Activated T-helper 1 cell treated with anti-CD3 and anti-CD28 coated beads, Interleukin-12 subunit alpha, Interleukin-12 subunit beta, Interleukin-2, Interleukin-4 antibody, amounts not matched to agents 30 ng/mL and 10 ng/mL and 1 ng/mL, durations not matched to agents 14 hours and 24 hours and 36 hours (primary cell): Measurements from ENCODE around the gene APLP2. TPM values are rescaled to one million over a fixed set of nuclear protein-coding genes. Genes with fewer than 3 reads are reported as not detected.
A peak's percentile ranks its signal among the peaks of the same experiment; 100 is the strongest.
"Not testable (repeated sequence)": the region's sequence is repeated elsewhere in the genome, so short reads cannot be mapped to it uniquely, and the experiment has no call there.

Experiments used
- DNase-seq: peaks from one replicate; pipeline ENCODE4 v3.0.0; 2021; ENCODE audit warnings: low spot score
- H3K27ac Mint-ChIP-seq: one replicate; pipeline ENCODE4 v1.8.0; 2021; ENCODE audit warnings: mild to moderate bottlenecking, mixed read lengths
- H3K27me3 Mint-ChIP-seq: one replicate; pipeline ENCODE4 v1.8.0; 2022; ENCODE audit warnings: mild to moderate bottlenecking, moderate library complexity, mixed read lengths; ENCODE audit not compliant: insufficient read depth
- H3K36me3 Mint-ChIP-seq: one replicate; pipeline ENCODE4 v1.8.0; 2021; ENCODE audit warnings: low read depth, mixed read lengths
- H3K4me1 Mint-ChIP-seq: one replicate; pipeline ENCODE4 v1.8.0; 2021; ENCODE audit warnings: low read depth, mixed read lengths
- H3K4me3 Mint-ChIP-seq: one replicate; pipeline ENCODE4 v1.8.0; 2021; ENCODE audit warnings: mild to moderate bottlenecking, moderate library complexity, mixed read lengths
- H3K9me3 Mint-ChIP-seq: one replicate; pipeline ENCODE4 v1.8.0; 2021; ENCODE audit warnings: mixed read lengths
- intact Hi-C: fragments of 100-400 bp; cut with micrococcal nuclease; formaldehyde crosslinking; loops from one replicate; pipeline ENCODE4 v1.15.1; 2024
- total RNA-seq: library from RNA; stranded (reverse); gene quantifications from 2 replicates; pipeline ENCODE4 v1.2.3, GENCODE V29; 2022

APLP2 gene
- total RNA-seq = 47.0 and 47.8 TPM in 2 replicates

GRCh38 chr11:130069659-130070108 lies at the start of gene APLP2:
Gene APLP2 (plus strand): TSS chr11:130069894. CDS start chr11:130069978, 84 bp downstream.
- Mint-ChIP-seq H3K9me3 (no peaks in the 10 kb centered on the region), H3K27me3 (peaks cover 25% of the 10 kb centered on the region), H3K27ac (peak within 1 kb of the TSS; percentile 89), H3K36me3 (peaks cover 6% of the 10 kb centered on the region), H3K4me3 (peak within 1 kb of the TSS; percentile 94), H3K4me1 (peaks cover 17% of the 10 kb centered on the region)
- intact Hi-C loops = loop anchor here (1.0 to 5.0 kb wide), 11 partner anchors 49 to 848 kb away; partner anchors contain the start of genes NFRKB, SNX19, TMEM45B and ZBTB44
- peak; percentile 96 for DNase-seq

- H3K36me3 Mint-ChIP-seq = no peaks in the 10 kb centered on the region
- H3K9me3 Mint-ChIP-seq = no peaks in the 10 kb centered on the region
Observed at GRCh38 chr11:130020323-130020722, 49.4 kb upstream of the APLP2 start.

GRCh38 chr11:130021606-130022005 lies 48.1 kb upstream of the APLP2 start:
- H3K27ac Mint-ChIP-seq, H3K9me3 Mint-ChIP-seq, H3K27me3 Mint-ChIP-seq, H3K36me3 Mint-ChIP-seq, intact Hi-C loops, DNase-seq, H3K4me3 Mint-ChIP-seq, H3K4me1 Mint-ChIP-seq: not testable (repeated sequence)

More at GRCh38 chr11:130020323-130020722, 49.4 kb upstream of the APLP2 start:
- H3K27me3 Mint-ChIP-seq = peaks cover 6% of the 10 kb centered on the region
- intact Hi-C loops = no loop called here
- H3K4me3 Mint-ChIP-seq = no peak overlapping the region
- no peak overlapping the region for H3K27ac Mint-ChIP-seq
- no peak for DNase-seq
- no peaks in the 10 kb centered on the region for H3K4me1 Mint-ChIP-seq

- Mint-ChIP-seq H3K9me3 (no peaks in the 10 kb centered on the region), H3K27ac (no peak overlapping the region), H3K4me3 (no peak overlapping the region), H3K27me3 (peaks cover 6% of the 10 kb centered on the region), H3K4me1 (no peaks in the 10 kb centered on the region), H3K36me3 (no peaks in the 10 kb centered on the region)
- intact Hi-C loops = no loop called here
- no peak for DNase-seq
Observed at GRCh38 chr11:130022799-130023198, 46.9 kb upstream of the APLP2 start.

GRCh38 chr11:130023204-130023603 lies 46.5 kb upstream of the APLP2 start:
- no peak overlapping the region for H3K27ac Mint-ChIP-seq
- no peaks in the 10 kb centered on the region for H3K9me3 Mint-ChIP-seq
- H3K36me3 Mint-ChIP-seq = no peaks in the 10 kb centered on the region

GRCh38 chr11:130024361-130024760 lies 45.3 kb upstream of the APLP2 start:
- H3K36me3 Mint-ChIP-seq = no peaks in the 10 kb centered on the region
- no peaks in the 10 kb centered on the region for H3K9me3 Mint-ChIP-seq
- no peak overlapping the region for H3K4me3 Mint-ChIP-seq
- H3K27ac Mint-ChIP-seq = no peak overlapping the region
- intact Hi-C loops = no loop called here
- DNase-seq = no peak
- peaks cover 9% of the 10 kb centered on the region for H3K27me3 Mint-ChIP-seq
- H3K4me1 Mint-ChIP-seq = no peaks in the 10 kb centered on the region

More at GRCh38 chr11:130023204-130023603, 46.5 kb upstream of the APLP2 start:
- Mint-ChIP-seq H3K4me1 (no peaks in the 10 kb centered on the region), H3K4me3 (no peak overlapping the region), H3K27me3 (peaks cover 9% of the 10 kb centered on the region)
- intact Hi-C loops = no loop called here
- no peak for DNase-seq

GRCh38 chr11:130025371-130025770 lies 44.3 kb upstream of the APLP2 start:
- Mint-ChIP-seq H3K27ac (no peak overlapping the region), H3K4me3 (no peak overlapping the region), H3K9me3 (no peaks in the 10 kb centered on the region), H3K4me1 (no peaks in the 10 kb centered on the region), H3K36me3 (no peaks in the 10 kb centered on the region), H3K27me3 (peaks cover 9% of the 10 kb centered on the region)
- no peak for DNase-seq
- intact Hi-C loops = no loop called here

GRCh38 chr11:130029137-130029536 lies 40.6 kb upstream of the APLP2 start:
- Mint-ChIP-seq H3K9me3 (no peaks in the 10 kb centered on the region), H3K4me1 (no peaks in the 10 kb centered on the region), H3K36me3 (no peaks in the 10 kb centered on the region), H3K4me3 (no peak overlapping the region), H3K27me3 (peaks cover 7% of the 10 kb centered on the region), H3K27ac (no peak overlapping the region)
- intact Hi-C loops = no loop called here
- no peak for DNase-seq

GRCh38 chr11:130031056-130031455 lies 38.6 kb upstream of the APLP2 start:
- H3K36me3 Mint-ChIP-seq = no peaks in the 10 kb centered on the region
- no peak for DNase-seq
- H3K4me3 Mint-ChIP-seq = no peak overlapping the region
- H3K27me3 Mint-ChIP-seq = peaks cover 10% of the 10 kb centered on the region
- intact Hi-C loops = no loop called here
- no peaks in the 10 kb centered on the region for H3K4me1 Mint-ChIP-seq
- no peak overlapping the region for H3K27ac Mint-ChIP-seq
- no peaks in the 10 kb centered on the region for H3K9me3 Mint-ChIP-seq

GRCh38 chr11:130031945-130032344 lies 37.7 kb upstream of the APLP2 start:
- intact Hi-C loops = no loop called here
- H3K9me3 Mint-ChIP-seq = no peaks in the 10 kb centered on the region
- no peaks in the 10 kb centered on the region for H3K36me3 Mint-ChIP-seq
- no peak overlapping the region for H3K27ac Mint-ChIP-seq
- no peaks in the 10 kb centered on the region for H3K4me1 Mint-ChIP-seq
- DNase-seq = no peak
- peaks cover 10% of the 10 kb centered on the region for H3K27me3 Mint-ChIP-seq
- H3K4me3 Mint-ChIP-seq = no peak overlapping the region

- Mint-ChIP-seq H3K4me3 (no peak overlapping the region), H3K4me1 (no peaks in the 10 kb centered on the region), H3K27ac (no peak overlapping the region), H3K27me3 (peaks cover 6% of the 10 kb centered on the region), H3K36me3 (no peaks in the 10 kb centered on the region), H3K9me3 (no peaks in the 10 kb centered on the region)
- DNase-seq = no peak
- intact Hi-C loops = no loop called here
Observed at GRCh38 chr11:130032931-130033330, 36.8 kb upstream of the APLP2 start.

- H3K4me1 Mint-ChIP-seq = no peaks in the 10 kb centered on the region
- H3K27me3 Mint-ChIP-seq = peaks cover 4% of the 10 kb centered on the region
- no peak overlapping the region for H3K27ac Mint-ChIP-seq
- no peak overlapping the region for H3K4me3 Mint-ChIP-seq
- intact Hi-C loops = no loop called here
- H3K9me3 Mint-ChIP-seq = no peaks in the 10 kb centered on the region
- no peak for DNase-seq
- H3K36me3 Mint-ChIP-seq = no peaks in the 10 kb centered on the region
Observed at GRCh38 chr11:130034236-130034635, 35.5 kb upstream of the APLP2 start.

GRCh38 chr11:130037058-130037457 lies 32.6 kb upstream of the APLP2 start:
- H3K36me3 Mint-ChIP-seq = no peaks in the 10 kb centered on the region
- no peaks in the 10 kb centered on the region for H3K4me1 Mint-ChIP-seq

More at GRCh38 chr11:130037058-130037457, 32.6 kb upstream of the APLP2 start:
- Mint-ChIP-seq H3K27me3 (peaks cover 4% of the 10 kb centered on the region), H3K27ac (no peak overlapping the region), H3K9me3 (no peaks in the 10 kb centered on the region), H3K4me3 (no peak overlapping the region)
- DNase-seq = no peak
- intact Hi-C loops = no loop called here
